Measurements from ENCODE around the gene MAT2B.
"Not testable (repeated sequence)": the region's sequence is repeated elsewhere in the genome, so short reads cannot be mapped to it uniquely, and the experiment has no call there.

Gene MAT2B

GRCh38 chr5:163534492-163535094 is 29.2 kb downstream of the MAT2B start:
- H3K36me3 ChIP-seq (ENCODE audit: control insufficient read depth in 4 of 4, insufficient read depth in 4 of 4, low read length in 3 of 4): no peaks in the 10 kb centered on the region
- no peak overlapping the region for H3K4me3 ChIP-seq (ENCODE audit: control insufficient read depth in 1 of 7, extremely low read depth in 1 of 7, insufficient read depth in 4 of 7, low read depth in 2 of 7, low read length in 6 of 7)
- no peak for DNase-seq
- ChIA-PET CTCF (no interaction called here), POLR2A (no interaction called here)
- peaks cover 0 to 2% (median 0%) of the 10 kb centered on the region in 5 experiments for H3K27me3 ChIP-seq (replicated peaks in 2 of 5; ENCODE audit: control insufficient read depth in 4 of 5, insufficient read depth in 5 of 5, low read length in 4 of 5)
- no peak overlapping the region for H3K27ac ChIP-seq (ENCODE audit: insufficient read depth in 1 of 2, low read depth in 1 of 2, low read length in 2 of 2, poor library complexity in 1 of 2, severe bottlenecking in 2 of 2)
- WGBS (ENCODE audit: insufficient coverage): 100% methylated on average over 1 of the region's 2 CpGs
- H3K4me1 ChIP-seq (ENCODE audit: control extremely low read depth in 1 of 4, control insufficient read depth in 4 of 4, insufficient read depth in 4 of 4, low read length in 3 of 4): peaks cover 0 to 3% (median 0%) of the 10 kb centered on the region in 4 experiments
- no peaks in the 10 kb centered on the region for H3K9me3 ChIP-seq (ENCODE audit: control extremely low read depth in 1 of 5, control insufficient read depth in 4 of 5, insufficient read depth in 2 of 5, low read depth in 1 of 5, low read length in 4 of 5)

- no peak overlapping the region for H3K27ac ChIP-seq (ENCODE audit: insufficient read depth in 1 of 2, low read depth in 1 of 2, low read length in 2 of 2, poor library complexity in 1 of 2, severe bottlenecking in 2 of 2)
- H3K4me1 ChIP-seq (ENCODE audit: control extremely low read depth in 1 of 4, control insufficient read depth in 4 of 4, insufficient read depth in 4 of 4, low read length in 3 of 4): peaks cover 0 to 3% (median 0%) of the 10 kb centered on the region in 4 experiments
- ChIA-PET CTCF (interaction anchor here (1.2 kb wide), 1 partner anchor 30 kb away, joined by 3 read pairs; the partner anchor contains the start of gene MAT2B), POLR2A (no interaction called here)
- no peaks in the 10 kb centered on the region for H3K36me3 ChIP-seq (ENCODE audit: control insufficient read depth in 4 of 4, insufficient read depth in 4 of 4, low read length in 3 of 4)
- DNase-seq: peak in 2 of 3 donors; percentile 6 to 12
- WGBS (ENCODE audit: insufficient coverage): 54% methylated on average over 3 of the region's 3 CpGs
- H3K4me3 ChIP-seq (ENCODE audit: control insufficient read depth in 1 of 7, extremely low read depth in 1 of 7, insufficient read depth in 4 of 7, low read depth in 2 of 7, low read length in 6 of 7): no peak overlapping the region
- H3K9me3 ChIP-seq (ENCODE audit: control extremely low read depth in 1 of 5, control insufficient read depth in 4 of 5, insufficient read depth in 2 of 5, low read depth in 1 of 5, low read length in 4 of 5): no peaks in the 10 kb centered on the region
- peaks cover 0 to 2% (median 0%) of the 10 kb centered on the region in 5 experiments for H3K27me3 ChIP-seq (replicated peaks in 2 of 5; ENCODE audit: control insufficient read depth in 4 of 5, insufficient read depth in 5 of 5, low read length in 4 of 5)
Observed at GRCh38 chr5:163535290-163535689, 29.9 kb downstream of the MAT2B start.

GRCh38 chr5:163536442-163536841 is 31.0 kb downstream of the MAT2B start:
- no CpG with 5 or more reads among the region's 3 CpGs for WGBS (ENCODE audit: insufficient coverage)
- H3K36me3 ChIP-seq (ENCODE audit: control insufficient read depth in 4 of 4, insufficient read depth in 4 of 4, low read length in 3 of 4); POLR2A ChIA-PET; H3K27ac ChIP-seq (ENCODE audit: insufficient read depth in 1 of 2, low read depth in 1 of 2, low read length in 2 of 2, poor library complexity in 1 of 2, severe bottlenecking in 2 of 2); H3K4me3 ChIP-seq (ENCODE audit: control insufficient read depth in 1 of 7, extremely low read depth in 1 of 7, insufficient read depth in 4 of 7, low read depth in 2 of 7, low read length in 6 of 7); H3K9me3 ChIP-seq (ENCODE audit: control extremely low read depth in 1 of 5, control insufficient read depth in 4 of 5, insufficient read depth in 2 of 5, low read depth in 1 of 5, low read length in 4 of 5); DNase-seq; H3K27me3 ChIP-seq (replicated peaks in 2 of 5; ENCODE audit: control insufficient read depth in 4 of 5, insufficient read depth in 5 of 5, low read length in 4 of 5); H3K4me1 ChIP-seq (ENCODE audit: control extremely low read depth in 1 of 4, control insufficient read depth in 4 of 4, insufficient read depth in 4 of 4, low read length in 3 of 4): not testable (repeated sequence)
- CTCF ChIA-PET: interaction anchor here (1.2 kb wide), 1 partner anchor 31 kb away, joined by 3 read pairs; the partner anchor contains the start of gene MAT2B

GRCh38 chr5:163540696-163541095 is 35.3 kb downstream of the MAT2B start:
- WGBS (ENCODE audit: insufficient coverage): no CpG with 5 or more reads among the region's 1 CpG
- POLR2A ChIA-PET: no interaction called here
- no peaks in the 10 kb centered on the region for H3K9me3 ChIP-seq (ENCODE audit: control extremely low read depth in 1 of 5, control insufficient read depth in 4 of 5, insufficient read depth in 2 of 5, low read depth in 1 of 5, low read length in 4 of 5)
- H3K27me3 ChIP-seq (replicated peaks in 2 of 5; ENCODE audit: control insufficient read depth in 4 of 5, insufficient read depth in 5 of 5, low read length in 4 of 5): no peaks in the 10 kb centered on the region
- DNase-seq: no peak
- no peaks in the 10 kb centered on the region for H3K36me3 ChIP-seq (ENCODE audit: control insufficient read depth in 4 of 4, insufficient read depth in 4 of 4, low read length in 3 of 4)
- no peaks in the 10 kb centered on the region for H3K4me1 ChIP-seq (ENCODE audit: control extremely low read depth in 1 of 4, control insufficient read depth in 4 of 4, insufficient read depth in 4 of 4, low read length in 3 of 4)
- CTCF ChIA-PET: no interaction called here
- H3K27ac ChIP-seq (ENCODE audit: insufficient read depth in 1 of 2, low read depth in 1 of 2, low read length in 2 of 2, poor library complexity in 1 of 2, severe bottlenecking in 2 of 2): no peak overlapping the region
- no peak overlapping the region for H3K4me3 ChIP-seq (ENCODE audit: control insufficient read depth in 1 of 7, extremely low read depth in 1 of 7, insufficient read depth in 4 of 7, low read depth in 2 of 7, low read length in 6 of 7)

GRCh38 chr5:163542771-163543170 is 37.4 kb downstream of the MAT2B start:
- 100% methylated on average over 1 of the region's 2 CpGs for WGBS (ENCODE audit: insufficient coverage)
- H3K27me3 ChIP-seq (replicated peaks in 2 of 5; ENCODE audit: control insufficient read depth in 4 of 5, insufficient read depth in 5 of 5, low read length in 4 of 5): no peaks in the 10 kb centered on the region
- no peaks in the 10 kb centered on the region for H3K9me3 ChIP-seq (ENCODE audit: control extremely low read depth in 1 of 5, control insufficient read depth in 4 of 5, insufficient read depth in 2 of 5, low read depth in 1 of 5, low read length in 4 of 5)
- H3K27ac ChIP-seq (ENCODE audit: insufficient read depth in 1 of 2, low read depth in 1 of 2, low read length in 2 of 2, poor library complexity in 1 of 2, severe bottlenecking in 2 of 2): no peak overlapping the region
- DNase-seq: no peak
- H3K36me3 ChIP-seq (ENCODE audit: control insufficient read depth in 4 of 4, insufficient read depth in 4 of 4, low read length in 3 of 4): no peaks in the 10 kb centered on the region
- POLR2A ChIA-PET: no interaction called here
- H3K4me1 ChIP-seq (ENCODE audit: control extremely low read depth in 1 of 4, control insufficient read depth in 4 of 4, insufficient read depth in 4 of 4, low read length in 3 of 4): no peaks in the 10 kb centered on the region
- no peak overlapping the region for H3K4me3 ChIP-seq (ENCODE audit: control insufficient read depth in 1 of 7, extremely low read depth in 1 of 7, insufficient read depth in 4 of 7, low read depth in 2 of 7, low read length in 6 of 7)
- CTCF ChIA-PET: no interaction called here

GRCh38 chr5:163544041-163544440 is 38.6 kb downstream of the MAT2B start:
- 100% methylated on average over 4 of the region's 4 CpGs for WGBS (ENCODE audit: insufficient coverage)
- no peaks in the 10 kb centered on the region for H3K27me3 ChIP-seq (replicated peaks in 2 of 5; ENCODE audit: control insufficient read depth in 4 of 5, insufficient read depth in 5 of 5, low read length in 4 of 5)
- no peaks in the 10 kb centered on the region for H3K9me3 ChIP-seq (ENCODE audit: control extremely low read depth in 1 of 5, control insufficient read depth in 4 of 5, insufficient read depth in 2 of 5, low read depth in 1 of 5, low read length in 4 of 5)
- no peak overlapping the region for H3K4me3 ChIP-seq (ENCODE audit: control insufficient read depth in 1 of 7, extremely low read depth in 1 of 7, insufficient read depth in 4 of 7, low read depth in 2 of 7, low read length in 6 of 7)
- no peaks in the 10 kb centered on the region for H3K36me3 ChIP-seq (ENCODE audit: control insufficient read depth in 4 of 4, insufficient read depth in 4 of 4, low read length in 3 of 4)
- ChIA-PET CTCF (no interaction called here), POLR2A (no interaction called here)
- no peak overlapping the region for H3K27ac ChIP-seq (ENCODE audit: insufficient read depth in 1 of 2, low read depth in 1 of 2, low read length in 2 of 2, poor library complexity in 1 of 2, severe bottlenecking in 2 of 2)
- DNase-seq: no peak
- no peaks in the 10 kb centered on the region for H3K4me1 ChIP-seq (ENCODE audit: control extremely low read depth in 1 of 4, control insufficient read depth in 4 of 4, insufficient read depth in 4 of 4, low read length in 3 of 4)

- no peaks in the 10 kb centered on the region for H3K27me3 ChIP-seq (replicated peaks in 2 of 5; ENCODE audit: control insufficient read depth in 4 of 5, insufficient read depth in 5 of 5, low read length in 4 of 5)
- CTCF ChIA-PET: no interaction called here
- no peaks in the 10 kb centered on the region for H3K9me3 ChIP-seq (ENCODE audit: control extremely low read depth in 1 of 5, control insufficient read depth in 4 of 5, insufficient read depth in 2 of 5, low read depth in 1 of 5, low read length in 4 of 5)
- H3K4me1 ChIP-seq (ENCODE audit: control extremely low read depth in 1 of 4, control insufficient read depth in 4 of 4, insufficient read depth in 4 of 4, low read length in 3 of 4): no peaks in the 10 kb centered on the region
- no peak overlapping the region for H3K4me3 ChIP-seq (ENCODE audit: control insufficient read depth in 1 of 7, extremely low read depth in 1 of 7, insufficient read depth in 4 of 7, low read depth in 2 of 7, low read length in 6 of 7)
- H3K27ac ChIP-seq (ENCODE audit: insufficient read depth in 1 of 2, low read depth in 1 of 2, low read length in 2 of 2, poor library complexity in 1 of 2, severe bottlenecking in 2 of 2): no peak overlapping the region
- H3K36me3 ChIP-seq (ENCODE audit: control insufficient read depth in 4 of 4, insufficient read depth in 4 of 4, low read length in 3 of 4): no peaks in the 10 kb centered on the region
- DNase-seq: no peak
- WGBS (ENCODE audit: insufficient coverage): 92% methylated on average over 1 of the region's 4 CpGs
- POLR2A ChIA-PET: no interaction called here
Observed at GRCh38 chr5:163544836-163545235, 39.4 kb downstream of the MAT2B start.

Measured in common myeloid progenitor, CD34-positive (primary cell).